Measurements from ENCODE around the gene LRPAP1.
"Not testable (repeated sequence)": the region's sequence is repeated elsewhere in the genome, so short reads cannot be mapped to it uniquely, and the experiment has no call there.

The LRPAP1 gene, protein sequence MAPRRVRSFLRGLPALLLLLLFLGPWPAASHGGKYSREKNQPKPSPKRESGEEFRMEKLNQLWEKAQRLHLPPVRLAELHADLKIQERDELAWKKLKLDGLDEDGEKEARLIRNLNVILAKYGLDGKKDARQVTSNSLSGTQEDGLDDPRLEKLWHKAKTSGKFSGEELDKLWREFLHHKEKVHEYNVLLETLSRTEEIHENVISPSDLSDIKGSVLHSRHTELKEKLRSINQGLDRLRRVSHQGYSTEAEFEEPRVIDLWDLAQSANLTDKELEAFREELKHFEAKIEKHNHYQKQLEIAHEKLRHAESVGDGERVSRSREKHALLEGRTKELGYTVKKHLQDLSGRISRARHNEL

DNA sequence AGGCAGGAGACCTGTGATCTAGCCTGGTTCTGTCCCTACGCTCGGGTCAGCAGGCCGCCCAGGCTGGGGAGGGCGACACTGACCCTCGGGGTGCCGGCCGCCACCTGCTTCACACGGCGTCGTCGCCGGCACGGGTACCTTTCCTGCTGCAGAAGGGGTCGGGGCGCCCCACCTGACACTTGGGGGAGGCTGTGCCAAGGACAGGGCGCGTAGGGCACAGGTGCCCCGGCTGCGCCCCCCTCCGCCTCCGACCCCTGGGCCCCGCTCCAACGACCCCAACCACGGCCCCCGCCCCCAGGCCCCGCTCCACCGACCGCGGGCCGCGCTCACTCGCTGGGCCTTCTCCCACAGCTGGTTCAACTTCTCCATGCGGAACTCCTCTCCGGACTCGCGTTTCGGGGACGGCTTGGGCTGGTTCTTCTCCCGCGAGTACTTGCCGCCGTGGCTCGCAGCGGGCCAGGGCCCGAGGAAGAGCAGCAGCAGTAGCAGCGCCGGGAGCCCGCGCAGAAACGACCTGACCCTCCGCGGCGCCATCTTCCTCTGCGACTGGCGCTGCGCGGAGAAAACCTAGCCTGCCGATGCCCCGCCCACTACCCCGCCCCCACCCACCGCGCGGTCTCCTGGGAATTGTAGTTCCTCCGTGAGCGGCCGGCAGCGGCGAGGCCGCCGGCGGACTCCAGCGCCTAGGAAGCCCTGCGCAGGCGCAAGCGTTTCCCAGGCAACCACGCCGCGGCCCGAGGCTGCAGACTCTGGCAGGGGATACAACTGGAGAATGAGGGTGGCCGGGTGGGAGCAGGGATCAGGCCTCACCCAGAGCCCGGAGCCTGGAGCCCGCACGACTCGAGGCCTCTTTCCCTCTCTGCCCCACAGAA lies at the start of gene LRPAP1:
Gene LRPAP1 (minus strand): TSS at position 544 of the 872 bp plus-strand sequence. CDS start 10 bp downstream, at position 534.
- FAIRE-seq (no peak), DNase-seq (ENCODE audit: low spot score) (peak; percentile 96)

DNA sequence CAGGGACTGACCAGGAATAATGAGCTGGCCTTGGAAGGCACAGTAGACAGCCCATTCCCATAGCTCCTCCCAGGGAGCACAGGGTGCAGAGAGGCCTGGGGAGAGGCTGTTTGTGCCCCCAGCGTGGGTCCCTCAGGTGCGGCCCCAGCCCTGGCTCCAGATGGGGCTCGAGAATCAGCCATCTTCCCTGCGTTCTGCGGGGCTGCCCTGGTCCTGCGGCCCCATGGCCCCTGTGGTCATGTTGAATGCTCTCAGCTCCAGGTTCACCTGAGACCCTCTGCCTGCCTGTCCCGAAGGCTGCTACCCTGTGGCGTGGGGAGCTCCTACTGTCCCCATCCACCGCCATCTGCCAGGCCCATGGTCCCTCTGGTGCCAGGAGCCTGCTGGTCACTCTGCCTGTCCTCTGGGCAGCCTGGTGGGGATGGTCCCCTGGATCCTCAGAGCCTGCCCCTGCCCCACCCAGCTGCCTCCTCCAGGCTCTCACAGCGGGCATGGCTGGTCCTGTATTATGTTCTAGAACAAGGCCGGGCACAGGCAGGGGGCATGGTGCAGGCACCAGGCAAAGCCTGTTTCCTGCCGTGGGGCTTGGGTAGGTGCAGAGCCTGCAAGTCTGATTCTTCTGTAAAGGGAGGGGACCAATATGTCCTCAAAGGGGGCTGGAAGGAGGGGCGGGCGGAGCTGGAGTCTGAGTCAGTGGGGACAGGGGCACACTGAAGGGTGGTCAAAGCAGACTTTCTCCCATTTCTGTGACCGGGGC lies 49.3 kb upstream of the LRPAP1 start:
- DNase-seq (ENCODE audit: low spot score); FAIRE-seq: not testable (repeated sequence)

DNA sequence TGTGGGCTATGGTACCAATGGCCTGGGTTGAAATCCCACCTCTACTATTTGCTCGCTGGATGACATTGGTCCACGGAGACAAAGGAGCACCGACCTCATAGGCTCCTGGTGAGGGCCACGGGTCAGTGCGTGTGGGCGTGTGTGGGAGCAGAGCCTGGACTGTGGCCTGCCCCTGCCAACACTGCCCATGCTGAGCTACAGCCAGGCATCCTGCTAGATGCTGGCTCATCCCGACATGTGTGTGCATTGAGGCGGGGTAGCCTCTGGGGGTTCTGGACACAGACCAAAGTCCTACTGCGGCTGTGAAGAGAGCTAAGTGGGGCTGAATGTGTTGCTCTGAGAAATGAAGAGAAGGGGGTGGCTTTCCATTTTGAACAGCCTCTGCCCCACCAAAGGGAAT lies 48.6 kb upstream of the LRPAP1 start:
- peak; percentile 13 for FAIRE-seq
- DNase-seq (ENCODE audit: low spot score) = not testable (repeated sequence)

DNA sequence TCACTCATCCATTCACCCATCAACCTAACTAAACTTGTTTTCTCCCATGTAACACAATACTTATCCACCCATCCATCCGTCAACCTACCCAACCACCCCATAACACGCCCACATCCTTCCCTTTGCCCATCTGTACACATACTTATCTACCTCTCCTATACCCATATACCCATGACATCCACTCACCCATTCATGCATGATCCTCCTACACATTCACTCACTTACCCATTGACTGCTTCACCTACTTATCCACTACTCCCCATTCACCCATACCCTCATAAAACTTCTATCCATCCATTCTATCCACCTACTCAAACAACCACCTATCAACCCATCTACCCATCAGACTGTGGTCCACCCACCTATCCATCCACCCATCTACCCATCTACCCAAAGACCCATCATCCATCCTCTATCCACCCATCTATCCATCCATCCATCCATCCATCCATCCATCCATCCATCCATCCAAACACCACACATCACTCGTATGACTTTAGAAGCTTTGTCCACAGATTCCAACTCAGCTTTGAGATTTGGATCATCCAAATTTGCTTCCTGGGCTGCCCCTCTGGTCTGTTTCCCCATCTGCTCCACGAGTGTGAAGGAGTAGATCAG lies 46.4 kb upstream of the LRPAP1 start:
- FAIRE-seq = peak; percentile 92

DNA sequence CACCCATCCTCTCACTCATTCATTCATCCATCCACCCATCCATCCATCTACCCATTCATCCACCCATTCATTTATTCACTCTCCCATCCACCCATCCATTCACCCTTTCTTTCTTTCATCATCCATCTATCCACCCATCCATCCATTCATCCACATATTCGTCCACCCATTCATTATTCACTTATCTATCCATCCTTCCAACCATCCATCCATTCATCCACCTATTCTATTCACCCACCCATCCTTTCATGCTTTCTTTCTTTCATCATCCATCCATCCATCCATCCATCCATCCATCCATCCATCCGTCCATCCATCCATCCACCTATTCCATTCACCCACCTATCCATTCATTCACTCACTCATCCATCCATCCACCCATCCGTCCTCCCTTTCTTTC lies 45.8 kb upstream of the LRPAP1 start:
- FAIRE-seq; DNase-seq (ENCODE audit: low spot score): not testable (repeated sequence)

More for the DNA sequence above, 46.4 kb upstream of the LRPAP1 start:
- not testable (repeated sequence) for DNase-seq (ENCODE audit: low spot score)

DNA sequence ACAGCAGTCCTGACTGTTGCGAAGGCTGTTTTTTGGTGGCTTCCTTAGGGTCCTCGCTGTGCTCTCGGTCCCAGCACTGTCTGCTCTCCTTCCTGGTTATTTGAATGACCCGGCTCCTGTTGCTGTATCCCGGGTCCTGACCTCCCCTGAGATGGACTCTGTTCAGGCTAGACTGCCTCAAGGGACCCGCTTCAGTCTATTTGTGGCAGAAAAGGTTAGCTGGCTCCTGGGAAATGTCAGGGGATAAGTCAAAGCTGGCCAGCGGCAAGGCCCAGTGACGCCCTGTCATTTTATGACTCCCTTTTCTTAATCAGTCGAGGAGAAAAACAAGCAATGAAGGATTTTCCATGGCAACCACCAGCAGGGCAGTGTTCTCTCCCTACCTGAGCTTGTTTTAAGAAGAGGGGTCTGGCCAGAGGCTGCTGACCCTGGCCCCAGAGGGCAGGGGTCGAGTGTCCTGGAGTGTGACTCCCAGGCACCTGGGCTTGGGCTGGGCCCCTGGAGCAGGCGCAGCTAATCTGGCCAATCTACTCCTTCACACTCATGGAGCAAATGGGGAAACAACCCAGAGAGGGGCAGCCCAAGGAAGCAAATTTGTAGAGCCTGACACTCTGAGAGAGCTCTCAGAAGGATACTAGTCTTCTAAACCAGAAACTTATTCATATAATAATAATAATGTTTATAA lies 45.1 kb upstream of the LRPAP1 start:
- FAIRE-seq; DNase-seq (ENCODE audit: low spot score): not testable (repeated sequence)

DNA sequence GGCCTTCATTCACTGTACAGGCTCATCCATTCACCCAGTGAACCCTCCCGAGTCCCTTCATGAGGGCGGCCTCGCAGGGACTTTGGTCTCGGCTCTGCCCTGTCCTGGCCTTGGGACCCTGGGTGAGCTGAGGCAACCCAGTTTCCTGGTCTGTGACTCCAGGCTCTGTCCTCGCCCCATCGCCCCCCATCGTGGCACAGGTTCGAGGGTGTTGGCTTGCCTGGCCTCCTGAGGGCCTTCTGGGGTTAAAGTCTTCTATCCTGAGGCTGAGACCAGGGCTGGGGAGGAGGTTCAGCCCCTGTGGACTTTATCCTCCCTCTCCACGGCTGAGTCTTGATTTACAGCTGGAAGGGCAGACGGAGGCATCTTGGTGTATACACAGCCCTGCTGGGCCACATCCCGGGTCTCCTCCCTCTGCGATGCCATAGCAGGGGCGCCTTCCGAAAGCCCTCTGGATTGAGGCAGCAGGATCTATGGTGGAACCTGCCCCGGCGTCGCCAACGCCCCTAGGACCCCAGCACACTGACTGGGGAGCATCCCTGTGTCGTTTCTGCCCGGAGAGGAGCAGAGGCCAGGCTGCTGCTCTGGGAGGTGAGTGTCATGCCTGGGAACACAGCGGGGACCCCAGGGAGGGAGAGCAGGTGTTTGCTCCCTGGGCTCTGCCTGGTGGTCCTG lies 44.4 kb upstream of the LRPAP1 start:
- FAIRE-seq; DNase-seq (ENCODE audit: low spot score): not testable (repeated sequence)

DNA sequence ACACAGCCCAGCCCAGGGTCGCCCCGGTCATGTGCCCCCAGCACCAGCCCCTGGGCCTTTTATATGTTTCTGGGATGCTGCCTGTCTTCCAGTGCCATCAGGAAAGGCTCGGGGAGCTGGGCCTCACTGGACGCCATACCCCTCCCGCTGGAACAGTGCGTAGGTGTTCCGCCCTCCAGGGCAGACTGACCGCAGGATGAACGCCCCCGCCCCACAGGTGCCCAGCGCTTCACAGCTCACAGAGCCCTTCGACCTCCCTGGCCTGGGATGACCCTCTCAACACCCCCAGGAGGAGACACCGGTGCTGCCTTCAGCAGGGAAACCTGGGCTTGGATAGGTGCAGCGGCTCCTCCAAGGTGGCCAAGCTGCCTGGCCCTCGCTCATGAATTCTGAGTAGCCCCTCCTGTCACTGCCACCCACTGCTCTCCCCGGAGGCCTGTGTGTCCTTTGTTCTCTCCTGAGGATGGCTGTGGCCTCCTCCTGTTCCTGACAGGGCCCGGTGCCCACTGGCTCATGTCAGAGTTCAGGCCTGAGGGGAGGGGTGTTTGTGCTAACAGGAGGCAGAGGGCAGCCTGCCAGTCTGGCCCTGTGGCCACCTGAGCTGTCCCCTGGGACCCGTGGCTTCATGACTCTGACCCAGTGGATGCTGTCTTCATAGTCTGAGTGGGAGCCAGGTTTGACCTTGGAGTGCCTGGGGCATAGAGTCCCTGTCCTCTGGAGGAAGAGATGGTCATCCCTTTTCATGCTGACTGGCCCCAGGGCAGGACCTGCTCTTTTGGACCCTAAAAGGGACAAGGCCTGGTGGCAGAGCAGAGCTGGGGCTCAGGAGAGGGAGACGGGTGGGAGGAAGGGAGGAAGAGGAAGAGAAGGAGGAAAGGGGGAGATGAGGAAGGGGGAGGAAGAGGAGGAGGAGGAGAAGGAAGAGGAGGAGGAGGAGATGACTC lies 43.5 kb upstream of the LRPAP1 start:
- FAIRE-seq = peak; percentile 87
- not testable (repeated sequence) for DNase-seq (ENCODE audit: low spot score)

DNA sequence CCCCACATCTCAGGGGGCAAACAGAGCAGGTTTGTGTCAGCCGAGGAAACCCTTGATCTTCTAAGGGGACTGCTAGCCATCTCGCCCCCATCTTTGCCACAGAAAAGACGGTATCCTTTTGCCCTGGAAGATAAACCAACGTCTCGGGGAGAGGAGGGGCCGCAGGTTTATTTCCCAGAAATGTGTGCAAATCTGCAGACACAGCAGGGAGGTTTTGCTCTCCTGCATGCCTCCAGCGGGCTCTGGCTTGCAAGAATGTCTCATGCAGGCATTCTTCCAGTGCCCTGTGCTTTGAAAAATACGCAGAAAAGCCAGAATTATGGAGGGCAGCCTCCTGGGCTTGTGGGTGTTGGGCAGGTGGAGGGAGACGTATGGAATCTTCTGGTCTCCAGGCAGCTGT lies 42.6 kb upstream of the LRPAP1 start:
- not testable (repeated sequence) for FAIRE-seq; DNase-seq (ENCODE audit: low spot score)

DNA sequence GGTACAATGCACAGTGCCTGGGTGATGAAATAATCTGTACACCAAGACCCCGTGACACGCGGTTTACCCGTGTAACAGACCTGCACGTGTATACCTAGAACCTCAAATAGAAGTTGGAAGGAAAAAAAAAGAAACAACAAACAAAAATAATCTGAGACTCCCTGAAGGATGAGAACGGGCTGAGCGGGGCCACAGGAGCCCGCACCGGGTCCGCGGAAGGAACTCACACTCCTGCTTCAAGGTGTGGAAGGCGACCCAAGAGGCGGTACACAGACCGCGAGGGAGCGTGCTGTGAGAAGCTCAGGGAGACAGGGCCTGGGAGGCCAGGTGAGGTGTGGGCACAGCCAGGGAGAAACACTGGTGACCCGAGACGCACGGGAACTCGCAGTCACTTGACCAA lies 42.1 kb upstream of the LRPAP1 start:
- DNase-seq (ENCODE audit: low spot score); FAIRE-seq: not testable (repeated sequence)

DNA sequence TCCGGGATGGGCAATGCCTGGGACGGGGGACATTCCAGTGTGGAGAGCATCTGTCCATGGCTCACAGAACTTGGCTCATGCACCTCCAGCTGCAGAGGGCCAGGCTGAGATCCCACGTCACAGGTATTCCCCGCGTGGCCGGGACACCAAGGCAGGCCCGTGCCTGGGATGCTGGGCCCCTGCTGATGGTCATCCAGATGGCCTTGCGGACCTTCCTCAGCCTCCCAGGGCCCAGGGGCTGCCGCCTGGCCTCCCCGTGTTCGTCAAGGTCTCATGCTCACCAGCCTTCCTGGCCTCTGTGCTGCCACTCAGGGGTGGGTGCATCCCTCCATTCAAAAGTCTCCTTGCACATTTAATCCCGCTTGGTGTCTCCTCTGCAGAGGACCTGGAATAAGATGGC lies 40.9 kb upstream of the LRPAP1 start:
- FAIRE-seq (no peak), DNase-seq (ENCODE audit: low spot score) (no peak)

DNA sequence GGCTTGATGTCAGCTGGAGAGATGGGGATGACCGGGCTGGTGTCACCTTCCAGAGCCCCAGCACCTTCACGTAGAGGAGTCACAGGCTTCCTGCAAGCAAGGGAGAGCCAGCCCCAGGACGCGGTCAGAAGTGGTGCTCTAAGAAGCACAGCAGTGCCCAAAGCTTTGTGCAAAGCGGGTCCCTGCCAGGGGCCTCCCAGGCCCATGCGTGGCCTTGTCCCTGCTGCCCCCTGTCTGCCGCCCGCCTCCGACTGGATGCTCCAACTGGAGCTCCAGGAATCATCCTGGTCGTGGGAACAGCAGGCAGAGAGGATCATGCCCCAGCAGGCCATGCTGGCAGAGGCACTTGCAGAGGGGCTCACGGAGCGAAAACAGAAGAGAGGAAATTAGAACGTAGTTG lies 40.1 kb upstream of the LRPAP1 start:
- DNase-seq (ENCODE audit: low spot score) = no peak

DNA sequence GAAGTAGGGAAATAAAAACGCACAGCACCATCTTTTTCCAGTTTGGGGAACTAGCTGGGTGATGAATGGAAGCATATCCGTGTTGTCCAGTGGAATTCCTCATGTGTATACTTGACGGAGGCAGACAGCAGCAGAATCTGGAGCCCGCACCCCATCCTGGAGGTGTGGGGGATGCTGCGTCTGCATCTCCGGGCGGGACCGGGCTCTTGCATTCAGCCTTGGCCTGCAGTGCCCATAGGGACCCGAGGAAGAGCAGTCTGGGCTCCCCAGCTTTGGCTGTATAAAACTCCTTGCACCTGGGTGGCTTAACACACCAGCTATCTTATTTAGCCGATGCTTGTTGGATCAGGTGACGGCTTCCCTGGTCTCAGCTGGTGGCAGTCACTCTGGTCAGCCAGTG lies 39.7 kb upstream of the LRPAP1 start:
- FAIRE-seq (no peak), DNase-seq (ENCODE audit: low spot score) (no peak)

More for the DNA sequence above, 40.1 kb upstream of the LRPAP1 start:
- FAIRE-seq = no peak

DNA sequence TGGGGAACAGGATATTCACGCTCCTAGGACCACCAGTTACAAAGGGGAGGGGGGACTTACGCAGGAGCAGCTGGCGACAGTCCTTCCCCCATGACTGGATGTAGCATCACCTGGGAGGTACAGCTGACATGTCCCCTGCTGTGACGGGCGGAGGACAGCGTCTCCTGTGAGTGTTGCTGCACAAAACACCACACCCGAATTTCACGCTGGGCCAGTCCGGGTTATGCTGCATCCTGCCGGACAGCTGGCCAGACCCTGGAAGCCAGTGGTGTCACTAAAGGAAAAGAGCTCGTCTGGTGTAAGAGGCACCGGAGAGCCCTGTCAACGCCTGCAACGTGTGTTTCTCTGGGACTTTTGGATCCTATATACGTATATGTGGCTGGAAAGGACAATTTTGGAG lies 38.7 kb upstream of the LRPAP1 start:
- FAIRE-seq; DNase-seq (ENCODE audit: low spot score): not testable (repeated sequence)

DNA sequence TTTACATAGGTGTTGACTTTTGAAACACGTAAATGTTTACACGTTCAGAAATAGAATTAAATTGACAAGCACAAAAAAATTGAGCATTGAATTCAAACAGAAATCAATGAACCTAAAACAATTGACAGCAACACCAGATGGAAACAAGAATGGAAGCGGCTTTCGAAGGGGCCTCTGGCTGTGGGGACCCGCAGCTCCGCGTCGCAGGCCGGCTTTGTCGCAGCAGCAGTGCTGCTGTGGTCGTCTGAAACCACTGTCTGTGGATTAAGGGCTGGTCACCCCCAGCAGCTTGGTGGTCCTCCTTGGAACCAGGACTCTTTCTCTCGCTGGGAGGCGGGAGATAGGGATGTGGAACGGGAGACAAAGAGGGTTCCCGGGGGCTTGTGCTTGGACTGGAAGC lies 37.4 kb upstream of the LRPAP1 start:
- FAIRE-seq; DNase-seq (ENCODE audit: low spot score): not testable (repeated sequence)

DNA sequence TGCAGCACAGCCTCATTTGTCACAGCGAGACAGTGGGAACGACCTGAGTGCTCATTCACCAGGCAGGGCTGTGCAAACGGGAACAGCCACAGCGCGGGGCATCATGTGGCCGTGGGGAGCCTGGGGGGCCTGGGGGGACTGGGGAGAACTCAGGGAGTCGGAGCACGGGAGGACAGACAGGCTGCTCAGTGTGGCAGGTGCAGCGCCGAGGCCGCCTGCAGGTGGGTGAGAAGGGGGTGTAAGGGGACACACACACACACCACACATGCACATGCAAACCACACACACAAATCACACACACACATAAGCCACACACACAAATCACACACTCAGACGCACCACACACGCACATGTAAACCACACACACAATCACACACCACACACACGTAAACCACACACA lies 34.5 kb upstream of the LRPAP1 start:
- not testable (repeated sequence) for FAIRE-seq; DNase-seq (ENCODE audit: low spot score)

DNA sequence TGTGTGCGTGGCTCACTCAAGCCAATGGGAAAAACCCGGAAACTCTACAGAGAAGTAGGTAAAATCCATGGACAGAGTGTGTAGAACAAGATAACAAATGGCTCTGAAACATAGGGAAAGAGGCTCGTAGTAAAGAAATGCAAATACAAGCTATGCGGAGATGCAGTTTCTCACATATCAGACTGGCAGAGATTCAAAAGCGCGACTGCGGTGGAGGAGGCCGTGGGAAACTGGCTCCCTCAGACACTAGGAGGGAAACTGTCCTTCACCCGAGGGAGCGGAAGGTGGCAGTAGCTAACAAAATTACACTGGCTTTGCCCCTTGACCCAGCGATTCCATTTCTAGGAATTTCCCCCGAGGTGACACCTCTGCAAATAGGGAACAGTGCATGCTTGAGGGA lies 34.1 kb upstream of the LRPAP1 start:
- not testable (repeated sequence) for FAIRE-seq; DNase-seq (ENCODE audit: low spot score)

DNA sequence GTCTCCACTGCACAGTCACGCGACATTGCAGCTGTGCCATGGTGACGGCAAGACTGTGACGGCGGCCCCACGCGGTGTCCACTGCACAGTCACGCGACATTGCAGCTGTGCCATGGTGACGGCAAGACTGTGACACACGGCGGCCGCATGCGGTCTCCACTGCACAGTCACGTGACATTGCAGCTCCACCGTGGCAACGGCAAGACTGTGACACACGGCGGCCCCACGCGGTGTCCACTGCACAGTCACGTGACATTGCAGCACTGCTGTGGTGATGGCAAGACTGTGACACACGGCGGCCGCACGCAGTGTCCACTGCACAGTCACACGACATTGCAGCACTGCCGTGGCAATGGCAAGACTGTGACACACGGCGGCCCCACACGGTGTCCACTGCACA lies 32.7 kb upstream of the LRPAP1 start:
- not testable (repeated sequence) for DNase-seq (ENCODE audit: low spot score); FAIRE-seq
